ENCODE measurements around the gene C11orf24. TPM values are rescaled to one million over a fixed set of nuclear protein-coding genes. Genes with fewer than 3 reads are reported as not detected.

The C11orf24 gene
- total RNA-seq, 1 experiment from 2014 or later = 53.7 TPM

DNA sequence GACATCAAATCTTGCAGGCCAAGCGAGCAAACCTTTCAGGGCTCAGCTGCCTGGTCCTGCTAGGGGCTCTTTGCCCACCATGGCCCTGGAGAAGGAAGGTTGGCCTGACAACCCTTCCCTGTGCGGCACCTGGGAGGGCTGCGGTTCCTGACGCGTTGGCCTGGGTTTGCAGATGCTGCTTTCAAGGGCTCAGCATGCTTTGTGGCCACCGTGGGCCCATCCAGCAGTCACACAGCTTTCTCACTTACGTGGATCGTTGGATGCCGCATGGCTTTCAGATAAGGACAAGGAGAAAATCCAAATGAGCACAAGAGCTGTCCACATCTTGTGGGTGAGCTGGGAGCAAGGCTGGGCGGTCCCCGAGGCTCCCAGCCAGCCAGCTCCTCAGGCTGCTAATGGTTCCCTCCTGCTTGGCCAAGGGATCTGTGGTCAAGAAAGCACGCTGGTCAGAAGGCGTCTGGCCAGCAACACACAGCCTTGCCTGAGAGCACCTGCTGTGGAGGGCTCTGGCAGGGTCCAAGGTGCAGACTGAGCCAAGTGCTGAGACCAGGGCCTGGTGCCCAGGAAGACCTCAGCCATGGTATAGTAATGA is 8.2 kb downstream of the C11orf24 start:
- Mint-ChIP-seq H3K9me3 (no peaks in the 10 kb centered on the region), H3K4me1 (no peaks in the 10 kb centered on the region), H3K4me3 (no peak overlapping the region), H3K27me3 (ENCODE audit: low read depth) (no peaks in the 10 kb centered on the region), H3K36me3 (peaks cover 60% of the 10 kb centered on the region), H3K27ac (no peak overlapping the region)
- ChIA-PET POLR2A (no interaction called here), CTCF (no interaction called here)
- DNase-seq (ENCODE audit: low spot score) (no peak), ATAC-seq (no peak)
- TF ChIP-seq, protein P1, sequence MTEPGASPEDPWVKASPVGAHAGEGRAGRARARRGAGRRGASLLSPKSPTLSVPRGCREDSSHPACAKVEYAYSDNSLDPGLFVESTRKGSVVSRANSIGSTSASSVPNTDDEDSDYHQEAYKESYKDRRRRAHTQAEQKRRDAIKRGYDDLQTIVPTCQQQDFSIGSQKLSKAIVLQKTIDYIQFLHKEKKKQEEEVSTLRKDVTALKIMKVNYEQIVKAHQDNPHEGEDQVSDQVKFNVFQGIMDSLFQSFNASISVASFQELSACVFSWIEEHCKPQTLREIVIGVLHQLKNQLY (CRISPR knock-in tag; IDR thresholded peaks at IDR 0.05) = no peak
- no peak for TF ChIP-seq NR3C1 (CRISPR knock-in tag; conservative IDR thresholded peaks at IDR 0.05; ENCODE audit: low read depth)
- no peak for TF ChIP-seq JUN (CRISPR knock-in tag; IDR thresholded peaks at IDR 0.05)
- TF ChIP-seq, protein P2, sequence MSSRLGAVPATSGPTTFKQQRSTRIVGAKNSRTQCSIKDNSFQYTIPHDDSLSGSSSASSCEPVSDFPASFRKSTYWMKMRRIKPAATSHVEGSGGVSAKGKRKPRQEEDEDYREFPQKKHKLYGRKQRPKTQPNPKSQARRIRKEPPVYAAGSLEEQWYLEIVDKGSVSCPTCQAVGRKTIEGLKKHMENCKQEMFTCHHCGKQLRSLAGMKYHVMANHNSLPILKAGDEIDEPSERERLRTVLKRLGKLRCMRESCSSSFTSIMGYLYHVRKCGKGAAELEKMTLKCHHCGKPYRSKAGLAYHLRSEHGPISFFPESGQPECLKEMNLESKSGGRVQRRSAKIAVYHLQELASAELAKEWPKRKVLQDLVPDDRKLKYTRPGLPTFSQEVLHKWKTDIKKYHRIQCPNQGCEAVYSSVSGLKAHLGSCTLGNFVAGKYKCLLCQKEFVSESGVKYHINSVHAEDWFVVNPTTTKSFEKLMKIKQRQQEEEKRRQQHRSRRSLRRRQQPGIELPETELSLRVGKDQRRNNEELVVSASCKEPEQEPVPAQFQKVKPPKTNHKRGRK (CRISPR knock-in tag; IDR thresholded peaks at IDR 0.05; ENCODE audit: borderline replicate concordance) = no peak
- TF ChIP-seq, protein P3, sequence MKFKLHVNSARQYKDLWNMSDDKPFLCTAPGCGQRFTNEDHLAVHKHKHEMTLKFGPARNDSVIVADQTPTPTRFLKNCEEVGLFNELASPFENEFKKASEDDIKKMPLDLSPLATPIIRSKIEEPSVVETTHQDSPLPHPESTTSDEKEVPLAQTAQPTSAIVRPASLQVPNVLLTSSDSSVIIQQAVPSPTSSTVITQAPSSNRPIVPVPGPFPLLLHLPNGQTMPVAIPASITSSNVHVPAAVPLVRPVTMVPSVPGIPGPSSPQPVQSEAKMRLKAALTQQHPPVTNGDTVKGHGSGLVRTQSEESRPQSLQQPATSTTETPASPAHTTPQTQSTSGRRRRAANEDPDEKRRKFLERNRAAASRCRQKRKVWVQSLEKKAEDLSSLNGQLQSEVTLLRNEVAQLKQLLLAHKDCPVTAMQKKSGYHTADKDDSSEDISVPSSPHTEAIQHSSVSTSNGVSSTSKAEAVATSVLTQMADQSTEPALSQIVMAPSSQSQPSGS (CRISPR knock-in tag; IDR thresholded peaks at IDR 0.05; ENCODE audit: borderline replicate concordance, low read depth) = no peak
- no peak for TF ChIP-seq PRRX2 (CRISPR knock-in tag; IDR thresholded peaks at IDR 0.05)
- no peak for TF ChIP-seq FOXP1 (CRISPR knock-in tag; IDR thresholded peaks at IDR 0.05; ENCODE audit: borderline replicate concordance)
- TF ChIP-seq FOXK1 (CRISPR knock-in tag; IDR thresholded peaks at IDR 0.05) = no peak
- TF ChIP-seq HMGA2 (CRISPR knock-in tag; IDR thresholded peaks at IDR 0.05) = no peak
- TF ChIP-seq, protein P4, sequence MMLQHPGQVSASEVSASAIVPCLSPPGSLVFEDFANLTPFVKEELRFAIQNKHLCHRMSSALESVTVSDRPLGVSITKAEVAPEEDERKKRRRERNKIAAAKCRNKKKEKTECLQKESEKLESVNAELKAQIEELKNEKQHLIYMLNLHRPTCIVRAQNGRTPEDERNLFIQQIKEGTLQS (CRISPR knock-in tag; conservative IDR thresholded peaks at IDR 0.05) = no peak
- TF ChIP-seq, protein P5, sequence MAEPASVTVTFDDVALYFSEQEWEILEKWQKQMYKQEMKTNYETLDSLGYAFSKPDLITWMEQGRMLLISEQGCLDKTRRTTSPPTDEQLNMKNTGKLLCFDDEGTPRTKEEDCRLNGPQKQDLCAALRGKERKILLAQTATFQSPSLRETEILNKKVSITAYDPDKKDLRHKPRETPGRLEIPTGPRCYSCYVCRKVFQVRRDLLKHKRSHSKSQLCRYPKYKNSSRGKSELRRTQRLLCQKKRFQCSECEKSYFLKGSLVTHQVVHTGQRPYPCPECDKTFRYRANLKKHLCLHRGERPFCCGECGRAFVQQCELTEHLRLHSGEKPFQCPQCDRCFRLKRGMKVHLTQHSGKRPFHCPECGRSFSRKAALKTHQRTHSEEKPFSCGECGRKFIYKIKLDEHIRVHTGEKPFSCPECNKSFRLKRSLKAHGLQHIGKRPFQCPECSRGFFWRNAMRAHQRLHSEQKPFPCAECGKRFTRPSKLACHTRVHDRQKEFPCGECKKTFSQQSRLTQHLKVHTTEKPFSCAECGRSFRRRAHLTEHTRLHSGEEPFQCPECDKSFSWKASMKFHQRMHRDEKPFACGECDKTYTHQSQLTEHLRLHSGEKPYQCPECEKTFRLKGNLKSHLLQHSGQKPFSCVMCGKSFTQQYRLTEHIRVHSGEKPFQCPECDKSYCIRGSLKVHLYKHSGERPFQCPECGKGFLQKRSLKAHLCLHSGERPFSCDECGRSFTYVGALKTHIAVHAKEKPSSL (CRISPR knock-in tag; conservative IDR thresholded peaks at IDR 0.05) = no peak
- no peak for TF ChIP-seq ZNF671 (CRISPR knock-in tag; IDR thresholded peaks at IDR 0.05)
- TF ChIP-seq ZNF263 (CRISPR knock-in tag; IDR thresholded peaks at IDR 0.05; ENCODE audit: low read depth) = no peak
- no peak for TF ChIP-seq ELF4 (CRISPR knock-in tag; IDR thresholded peaks at IDR 0.05; ENCODE audit: low read depth)

DNA sequence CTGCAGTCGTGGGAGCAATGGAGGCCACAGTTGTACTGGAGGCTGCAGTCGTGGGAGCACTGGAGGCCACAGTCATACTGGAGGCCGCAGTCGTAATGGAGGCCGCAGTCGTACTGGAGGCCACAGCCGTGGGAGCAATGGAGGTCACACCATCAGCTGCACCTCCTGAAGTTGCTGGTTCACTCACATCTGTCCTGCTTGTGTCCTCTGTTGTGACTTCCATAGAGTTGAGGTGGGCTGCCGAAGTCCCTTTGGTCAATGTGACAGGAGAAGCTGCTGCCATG is 9.3 kb downstream of the C11orf24 start:
- DNase-seq (ENCODE audit: low spot score) (no peak), ATAC-seq (no peak)
- POLR2A ChIA-PET = no interaction called here
- Mint-ChIP-seq H3K4me3 (no peak overlapping the region), H3K27ac (no peak overlapping the region), H3K9me3 (no peaks in the 10 kb centered on the region), H3K27me3 (ENCODE audit: low read depth) (peaks cover 6% of the 10 kb centered on the region; the same call in 1 of the 2 replicates), H3K4me1 (0 out of 2 replicates have a peak, but pooled peaks cover 2% of the 10 kb centered on the region), H3K36me3 (peaks cover 55% of the 10 kb centered on the region)
- TF ChIP-seq PRRX2 (CRISPR knock-in tag; IDR thresholded peaks at IDR 0.05) (no peak), NR3C1 (CRISPR knock-in tag; conservative IDR thresholded peaks at IDR 0.05; ENCODE audit: low read depth) (no peak), FOXJ3 (CRISPR knock-in tag; IDR thresholded peaks at IDR 0.05; ENCODE audit: borderline replicate concordance) (no peak), NFE2L1 (CRISPR knock-in tag; IDR thresholded peaks at IDR 0.05) (no peak), SMAD3 (CRISPR knock-in tag; IDR thresholded peaks at IDR 0.05; ENCODE audit: borderline replicate concordance) (no peak), EMX1 (CRISPR knock-in tag; IDR thresholded peaks at IDR 0.05) (no peak), ZNF121 (CRISPR knock-in tag; IDR thresholded peaks at IDR 0.05) (no peak), HMGA2 (CRISPR knock-in tag; IDR thresholded peaks at IDR 0.05) (no peak)
- CTCF ChIA-PET = no interaction called here

All from WTC11 (cell line).